D721Med (cell line): ENCODE results near the gene MEGF10.

Experiments
- DNase-seq: peaks from one replicate; pipeline ENCODE4 v3.0.0; 2011; ENCODE audit warnings: low spot score; ENCODE audit not compliant: insufficient read length
- FAIRE-seq: peaks from 2 replicates; lab custom pipeline; 2011; peaks lifted over from hg19 to GRCh38; lab: Jason Lieb, UNC
- TF ChIP-seq, protein P1 (sequence below): IDR thresholded peaks from 2 replicates; pipeline ENCODE4 v1.5.1; 2012; ENCODE audit warnings: mild to moderate bottlenecking, control low read depth; ENCODE audit not compliant: insufficient read depth; ENCODE audit errors: missing control alignments

MEGF10 gene

DNA sequence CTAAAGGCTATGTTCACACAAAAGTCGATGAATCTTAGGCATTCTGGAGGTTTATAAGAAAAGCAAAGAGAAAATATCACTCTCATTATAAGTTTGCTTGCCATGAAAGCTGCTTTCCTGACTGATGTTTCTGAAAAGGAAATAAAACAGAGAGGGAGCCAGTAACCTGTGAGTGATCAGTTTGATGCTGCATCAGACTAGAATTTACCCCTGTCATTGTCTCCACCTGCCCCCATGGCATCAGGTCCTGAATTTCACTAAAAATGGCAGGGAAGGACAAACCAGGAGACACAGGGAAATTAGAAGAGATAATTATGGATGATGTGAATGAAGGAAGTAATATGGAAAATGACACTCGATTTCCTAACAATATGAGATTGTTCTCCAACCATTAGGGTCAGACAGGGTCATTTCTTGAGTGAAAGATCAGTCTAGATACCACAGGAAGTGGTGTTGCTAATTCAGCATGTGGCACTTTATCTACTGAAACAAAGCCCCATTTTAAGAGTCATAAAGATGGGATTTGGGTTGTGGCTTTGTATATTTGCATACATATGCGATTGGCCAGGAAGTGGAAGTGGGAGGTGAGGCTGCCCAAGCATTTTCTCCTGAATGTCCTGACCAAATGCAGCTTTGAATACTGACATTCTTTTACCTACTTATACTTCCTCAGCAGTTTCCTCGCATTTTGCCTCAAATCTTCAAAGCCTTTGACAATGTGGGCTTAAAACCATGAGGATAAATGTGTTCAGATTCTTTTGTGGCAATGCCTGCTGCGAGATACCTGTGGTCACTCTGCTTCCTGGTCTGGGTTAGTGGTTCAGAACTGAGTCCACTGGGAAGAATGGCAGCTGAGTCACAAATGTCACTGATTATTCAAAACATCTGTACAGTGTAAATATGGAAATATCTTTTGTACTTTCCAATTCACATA lies 29.7 kb downstream of the MEGF10 start:
- DNase-seq (no peak), FAIRE-seq (no peak)
- TF ChIP-seq, protein P1, sequence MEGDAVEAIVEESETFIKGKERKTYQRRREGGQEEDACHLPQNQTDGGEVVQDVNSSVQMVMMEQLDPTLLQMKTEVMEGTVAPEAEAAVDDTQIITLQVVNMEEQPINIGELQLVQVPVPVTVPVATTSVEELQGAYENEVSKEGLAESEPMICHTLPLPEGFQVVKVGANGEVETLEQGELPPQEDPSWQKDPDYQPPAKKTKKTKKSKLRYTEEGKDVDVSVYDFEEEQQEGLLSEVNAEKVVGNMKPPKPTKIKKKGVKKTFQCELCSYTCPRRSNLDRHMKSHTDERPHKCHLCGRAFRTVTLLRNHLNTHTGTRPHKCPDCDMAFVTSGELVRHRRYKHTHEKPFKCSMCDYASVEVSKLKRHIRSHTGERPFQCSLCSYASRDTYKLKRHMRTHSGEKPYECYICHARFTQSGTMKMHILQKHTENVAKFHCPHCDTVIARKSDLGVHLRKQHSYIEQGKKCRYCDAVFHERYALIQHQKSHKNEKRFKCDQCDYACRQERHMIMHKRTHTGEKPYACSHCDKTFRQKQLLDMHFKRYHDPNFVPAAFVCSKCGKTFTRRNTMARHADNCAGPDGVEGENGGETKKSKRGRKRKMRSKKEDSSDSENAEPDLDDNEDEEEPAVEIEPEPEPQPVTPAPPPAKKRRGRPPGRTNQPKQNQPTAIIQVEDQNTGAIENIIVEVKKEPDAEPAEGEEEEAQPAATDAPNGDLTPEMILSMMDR = no peak

DNA sequence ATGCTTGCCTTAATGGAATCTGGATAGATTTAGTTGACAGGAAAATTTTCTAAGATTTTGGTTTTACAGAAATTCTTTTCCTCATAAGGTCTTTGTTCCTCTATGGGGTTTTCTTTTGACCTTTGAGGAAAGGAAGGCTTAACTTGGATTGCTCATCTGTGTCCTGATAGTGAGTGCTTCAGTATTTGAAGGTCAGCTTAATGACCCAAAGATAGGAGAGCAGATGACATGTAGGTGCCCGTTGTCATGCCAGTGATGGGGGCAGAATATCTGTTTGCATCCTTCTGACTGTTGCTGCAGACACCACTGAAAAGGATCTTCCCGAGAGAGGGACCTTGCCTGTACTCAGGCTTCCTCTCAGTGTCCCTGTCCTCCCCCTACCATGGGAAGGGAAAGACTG lies 30.9 kb downstream of the MEGF10 start:
- TF ChIP-seq, protein P1 = no peak
- DNase-seq = no peak
- FAIRE-seq = no peak

- TF ChIP-seq, protein P1 = no peak
- FAIRE-seq (no peak), DNase-seq (no peak)
Observed at GRCh38 chr5:127322403-127322802, 31.8 kb downstream of the MEGF10 start.

GRCh38 chr5:127324756-127325155 lies 34.2 kb downstream of the MEGF10 start:
- TF ChIP-seq, protein P1 = no peak
- FAIRE-seq = no peak
- DNase-seq = no peak

GRCh38 chr5:127326431-127326830 lies 35.8 kb downstream of the MEGF10 start:
- FAIRE-seq (no peak), DNase-seq (no peak)
- TF ChIP-seq, protein P1 = no peak

DNA sequence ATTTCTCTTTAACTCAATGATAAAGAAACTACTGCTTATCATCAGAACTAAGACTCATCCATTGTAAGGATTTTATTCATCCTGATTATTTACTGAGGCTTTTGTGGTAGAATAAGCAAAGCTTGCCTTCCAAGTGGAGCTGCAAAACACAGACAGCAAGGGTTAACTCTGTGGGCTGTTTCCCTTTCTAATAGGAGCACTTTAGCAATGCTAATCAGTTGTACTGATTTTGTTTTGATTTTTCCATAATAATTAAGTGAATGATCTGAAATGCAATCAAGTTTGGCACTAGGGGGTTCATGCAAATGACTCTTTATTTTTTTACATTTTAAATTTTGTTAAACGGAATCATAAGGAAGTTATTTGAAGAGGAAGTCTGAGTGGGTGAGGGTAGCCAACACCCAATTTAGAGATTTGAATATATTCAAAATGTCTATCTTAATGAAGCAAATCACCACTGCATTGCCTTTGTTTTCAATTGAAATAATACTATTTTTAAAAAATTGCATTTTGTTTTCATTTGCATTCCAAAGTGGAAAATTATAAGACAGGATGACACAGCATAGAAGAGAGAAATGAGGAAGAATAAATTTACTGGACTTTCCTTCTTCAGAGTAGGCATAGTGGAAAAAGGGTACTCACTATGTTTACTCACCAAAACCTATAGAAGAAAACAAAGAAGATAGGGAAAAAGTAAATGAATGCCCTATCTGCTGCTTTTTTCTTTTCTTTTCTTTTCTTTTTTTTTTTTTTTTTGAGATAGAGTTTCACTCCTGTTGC lies 36.6 kb downstream of the MEGF10 start:
- no peak for FAIRE-seq
- no peak for DNase-seq
- TF ChIP-seq, protein P1 = no peak
